Motor neuron (in vitro differentiated cells): ENCODE results near the gene WWP2. TPM values are rescaled to one million over a fixed set of nuclear protein-coding genes. Genes with fewer than 3 reads are reported as not detected.

Experiments used
- ATAC-seq, 8 experiments: fragments of 200-7000 bp; cut with Tn5 transposase; replicated peaks in 6 of 8; 2 replicates each; pipeline ENCODE4 v1.8.0; 2021; ENCODE audit warnings: mild to moderate bottlenecking in 8 of 8, moderate library complexity in 8 of 8
- H3K27ac ChIP-seq, 2 donors: fragments of 250-450 bp; sonication (Bioruptor Pico); 2 replicates each; pipeline ENCODE4 v1.9.0; 2021; ENCODE audit warnings: antibody characterized with exemption in 2 of 2, mild to moderate bottlenecking in 2 of 2, moderate library complexity in 1 of 2
- H3K4me1 ChIP-seq, 2 donors: fragments of 250-450 bp; sonication (Bioruptor Pico); replicated peaks in 1 of 2; 2 replicates each; pipeline ENCODE4 v1.6.1; 2021; ENCODE audit warnings: antibody characterized with exemption in 2 of 2, mild to moderate bottlenecking in 2 of 2, moderate library complexity in 1 of 2
- H3K4me3 ChIP-seq, 5 donors: fragments of 250-450 bp; sonication (Bioruptor Pico); 2 replicates each; pipeline ENCODE4 v1.9.0; 2021; ENCODE audit warnings: antibody characterized with exemption in 5 of 5, mild to moderate bottlenecking in 5 of 5, moderate library complexity in 4 of 5
- WGBS, 10 experiments: fragments of 450-650 bp; shearing (Covaris generic); methylation state at CpG; one replicate each; pipeline ENCODE4 v1.0.0; 2022; 5-methylcytosine and 5-hydroxymethylcytosine counted together
- in situ Hi-C, 9 experiments: fragments of 400-800 bp; cut with MboI; loops; one replicate each; pipeline ENCODE4 v1.15.0; 2021; ENCODE audit warnings: low sequenced_read_pairs in 9 of 9, low pct_unique_long_range_greater_than_20kb in 2 of 9; ENCODE audit not compliant: unreplicated experiment in 9 of 9
- total RNA-seq, 8 experiments: library from RNA; unstranded; fragments of 300-600 nt; gene quantifications; 2 replicates each; pipeline versions ENCODE4 v1.2.3 to v1.2.4, GENCODE V29; 2022

Gene WWP2
- total RNA-seq, 8 experiments from 2014 or later: 10.7 to 28.6 (median 16.0) TPM

GRCh38 chr16:69934751-69935150 is 172.6 kb downstream of the WWP2 start:
- H3K4me1 ChIP-seq: peaks cover 0 to 2% of the 10 kb centered on the region in 2 donors
- in situ Hi-C loops: loop anchor here in 3 of 9 experiments (10.0 to 25.0 kb wide), 2 partner anchors 122 to 140 kb away; no protein-coding TSS in a partner anchor
- no peak overlapping the region for H3K27ac ChIP-seq
- H3K4me3 ChIP-seq: no peak overlapping the region
- 93 to 100% (median 94%) methylated on average over 1 to 16 of the region's 17 CpGs; no CpG with 5 or more reads in 4 of the 10 experiments for WGBS, 10 experiments
- no peak for ATAC-seq

DNA sequence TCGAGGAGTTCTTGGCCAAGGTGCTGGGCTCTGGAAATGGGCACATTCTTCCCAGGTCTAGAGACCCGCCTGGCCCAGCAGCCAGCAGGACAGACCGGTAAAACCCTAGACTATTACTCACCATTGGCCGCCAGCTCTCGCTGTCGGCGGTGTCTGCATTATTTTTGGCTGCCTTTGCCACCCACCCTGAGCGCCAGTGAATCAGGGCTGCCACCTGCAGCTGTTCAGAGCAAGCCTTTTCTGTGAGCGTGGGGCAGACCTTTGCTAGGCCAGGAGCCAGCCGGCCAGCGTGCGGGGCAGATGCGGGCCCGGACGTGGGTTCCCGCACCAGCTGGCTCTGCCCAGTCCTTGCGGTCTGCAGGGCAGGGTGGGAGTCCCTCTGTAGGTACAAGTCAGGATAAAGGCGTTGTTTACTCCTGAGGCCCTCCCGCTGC is 173.2 kb downstream of the WWP2 start:
- in situ Hi-C loops: loop anchor here in 3 of 9 experiments (10.0 to 25.0 kb wide), 2 partner anchors 123 to 140 kb away; no protein-coding TSS in a partner anchor
- WGBS, 10 experiments: 15 to 100% (median 90%) methylated on average over 1 to 4 of the region's 19 CpGs; no CpG with 5 or more reads in 5 of the 10 experiments
- ATAC-seq: no peak
- no peaks in the 10 kb centered on the region for H3K4me1 ChIP-seq
- H3K27ac ChIP-seq: no peak overlapping the region
- H3K4me3 ChIP-seq: no peak overlapping the region

DNA sequence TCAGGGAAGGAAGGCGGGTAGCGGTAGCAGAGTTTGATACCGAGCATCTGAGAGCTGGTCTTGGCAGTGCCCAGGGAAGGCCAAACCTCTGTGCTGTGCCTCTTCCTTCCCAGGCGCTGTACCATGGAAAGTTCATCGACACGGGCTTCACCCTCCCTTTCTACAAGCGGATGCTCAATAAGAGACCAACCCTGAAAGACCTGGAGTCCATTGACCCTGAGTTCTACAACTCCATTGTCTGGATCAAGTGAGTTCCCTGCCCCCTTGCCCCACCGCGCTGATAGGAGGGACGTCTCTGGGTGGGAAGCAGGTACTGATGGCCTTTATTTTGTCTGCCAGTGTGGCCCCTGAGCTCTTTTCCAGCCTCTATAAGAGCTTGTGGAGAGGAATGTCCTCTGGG is 173.6 kb downstream of the WWP2 start:
- ATAC-seq: no peak
- Histone ChIP-seq H3K4me3 (no peak overlapping the region), H3K4me1 (no peaks in the 10 kb centered on the region), H3K27ac (no peak overlapping the region)
- 60 to 100% (median 86%) methylated on average over 1 to 4 of the region's 10 CpGs; no CpG with 5 or more reads in 7 of the 10 experiments for WGBS, 10 experiments
- in situ Hi-C loops: loop anchor here in 3 of 9 experiments (10.0 to 25.0 kb wide), 2 partner anchors 123 to 141 kb away; no protein-coding TSS in a partner anchor

GRCh38 chr16:69936252-69936651 is 174.1 kb downstream of the WWP2 start:
- peaks cover 0 to 3% of the 10 kb centered on the region in 2 donors for H3K4me1 ChIP-seq
- no peak for ATAC-seq
- in situ Hi-C loops: loop anchor here in 3 of 9 experiments (10.0 to 25.0 kb wide), 2 partner anchors 124 to 141 kb away; no protein-coding TSS in a partner anchor
- H3K27ac ChIP-seq: no peak overlapping the region
- H3K4me3 ChIP-seq: no peak overlapping the region
- WGBS, 10 experiments: 80 to 100% (median 96%) methylated on average over 1 to 12 of the region's 16 CpGs; no CpG with 5 or more reads in 5 of the 10 experiments

DNA sequence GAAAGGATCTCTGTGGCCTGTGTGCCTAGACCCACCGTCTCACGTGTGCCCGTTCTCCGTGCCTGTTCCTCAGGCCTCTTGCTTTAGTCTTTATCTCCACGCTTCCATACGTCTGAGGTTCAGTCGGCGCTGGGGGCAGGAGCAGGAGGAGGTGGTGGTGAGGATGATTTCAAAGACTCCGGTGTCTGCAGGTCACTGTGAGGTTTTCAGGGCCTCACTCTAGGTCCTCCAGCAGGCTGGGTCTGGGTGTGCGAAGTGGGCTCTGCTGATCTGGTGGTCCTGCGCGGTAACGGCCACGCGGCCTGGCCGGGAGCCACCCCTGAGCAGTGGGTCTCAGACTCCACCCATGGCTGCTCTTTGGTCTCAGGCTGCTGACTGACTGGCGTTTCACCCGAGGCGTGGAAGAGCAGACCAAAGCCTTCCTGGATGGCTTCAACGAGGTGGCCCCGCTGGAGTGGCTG is 174.6 kb downstream of the WWP2 start:
- ATAC-seq: no peak
- 95 to 100% methylated on average over 4 to 10 of the region's 21 CpGs; no CpG with 5 or more reads in 8 of the 10 experiments for WGBS, 10 experiments

DNA sequence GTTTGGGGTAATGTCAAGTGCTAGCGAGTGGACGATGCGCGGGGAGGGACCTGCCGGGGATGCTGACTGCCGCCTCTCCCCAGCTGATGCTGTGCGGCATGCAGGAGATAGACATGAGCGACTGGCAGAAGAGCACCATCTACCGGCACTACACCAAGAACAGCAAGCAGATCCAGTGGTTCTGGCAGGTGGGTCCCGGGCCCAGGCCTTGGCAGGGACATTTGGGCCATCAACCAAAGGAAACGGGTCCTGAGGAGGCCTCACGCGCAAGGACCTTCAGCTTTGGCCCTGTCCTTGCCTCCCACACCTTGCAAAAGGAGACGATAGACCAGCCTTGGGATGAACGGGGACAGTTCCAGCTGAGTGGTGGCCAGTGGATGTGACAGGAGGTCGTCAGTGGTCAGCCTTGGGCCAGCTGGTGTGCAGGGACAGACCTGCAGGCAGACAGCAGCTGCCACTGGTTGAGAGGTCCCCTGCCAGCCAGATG is 175.4 kb downstream of the WWP2 start:
- peak in 2 of 8 experiments; percentile 25 to 32 for ATAC-seq
- WGBS, 10 experiments: 62 to 87% (median 82%) methylated on average over 2 to 13 of the region's 16 CpGs; no CpG with 5 or more reads in 3 of the 10 experiments
- Histone ChIP-seq H3K4me1 (peaks cover 0 to 9% of the 10 kb centered on the region in 2 donors), H3K4me3 (no peak overlapping the region), H3K27ac (no peak overlapping the region)
- in situ Hi-C loops: loop anchor here in 3 of 9 experiments (10.0 to 25.0 kb wide), 2 partner anchors 125 to 143 kb away; no protein-coding TSS in a partner anchor

More for the DNA sequence above, 174.6 kb downstream of the WWP2 start:
- Histone ChIP-seq H3K4me3 (no peak overlapping the region), H3K4me1 (peaks cover 0 to 8% of the 10 kb centered on the region in 2 donors), H3K27ac (no peak overlapping the region)
- in situ Hi-C loops: loop anchor here in 3 of 9 experiments (10.0 to 25.0 kb wide), 2 partner anchors 124 to 142 kb away; no protein-coding TSS in a partner anchor

DNA sequence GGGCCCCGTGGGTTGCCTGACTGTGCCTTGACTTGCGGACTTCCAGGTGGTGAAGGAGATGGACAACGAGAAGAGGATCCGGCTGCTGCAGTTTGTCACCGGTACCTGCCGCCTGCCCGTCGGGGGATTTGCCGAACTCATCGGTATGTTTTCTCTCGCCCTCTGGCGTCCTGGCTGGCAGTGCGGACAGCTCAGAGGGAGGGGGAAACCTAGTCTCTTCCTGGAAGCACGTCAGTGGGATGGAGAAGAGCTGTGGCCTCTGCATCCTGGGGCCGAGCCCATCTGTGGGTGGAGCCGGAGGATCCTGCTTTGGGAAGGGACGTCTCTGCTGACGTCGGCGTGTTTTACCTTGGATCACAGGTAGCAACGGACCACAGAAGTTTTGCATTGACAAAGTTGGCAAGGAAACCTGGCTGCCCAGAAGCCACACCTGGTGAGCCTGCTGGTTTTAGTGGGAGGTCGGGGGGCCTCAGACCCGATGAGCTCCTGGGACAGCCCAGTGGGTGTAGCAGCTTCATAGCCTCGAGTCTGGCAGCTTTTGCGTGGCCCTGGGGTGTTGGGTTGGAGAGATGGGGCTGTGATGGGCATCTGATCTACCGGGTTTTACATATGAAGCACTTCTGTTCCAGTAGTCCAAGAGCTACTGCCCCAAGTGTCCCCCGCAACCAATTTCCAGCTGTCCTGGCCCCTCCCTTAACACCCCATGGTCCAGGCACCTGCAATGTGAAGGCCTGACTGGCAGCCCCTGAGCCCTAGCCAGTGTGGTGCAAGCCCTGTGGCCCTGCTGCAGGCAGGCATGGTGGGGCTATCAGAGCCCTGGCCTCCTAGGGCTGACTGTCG is 177.1 kb downstream of the WWP2 start:
- Histone ChIP-seq H3K4me3 (no peak overlapping the region), H3K27ac (no peak overlapping the region), H3K4me1 (peaks cover 5 to 16% of the 10 kb centered on the region in 2 donors)
- ATAC-seq: no peak
- in situ Hi-C loops: loop anchor here in 3 of 9 experiments (10.0 to 25.0 kb wide), 2 partner anchors 127 to 144 kb away; no protein-coding TSS in a partner anchor
- 89 to 100% (median 97%) methylated on average over 3 to 11 of the region's 28 CpGs; no CpG with 5 or more reads in 7 of the 10 experiments for WGBS, 10 experiments

DNA sequence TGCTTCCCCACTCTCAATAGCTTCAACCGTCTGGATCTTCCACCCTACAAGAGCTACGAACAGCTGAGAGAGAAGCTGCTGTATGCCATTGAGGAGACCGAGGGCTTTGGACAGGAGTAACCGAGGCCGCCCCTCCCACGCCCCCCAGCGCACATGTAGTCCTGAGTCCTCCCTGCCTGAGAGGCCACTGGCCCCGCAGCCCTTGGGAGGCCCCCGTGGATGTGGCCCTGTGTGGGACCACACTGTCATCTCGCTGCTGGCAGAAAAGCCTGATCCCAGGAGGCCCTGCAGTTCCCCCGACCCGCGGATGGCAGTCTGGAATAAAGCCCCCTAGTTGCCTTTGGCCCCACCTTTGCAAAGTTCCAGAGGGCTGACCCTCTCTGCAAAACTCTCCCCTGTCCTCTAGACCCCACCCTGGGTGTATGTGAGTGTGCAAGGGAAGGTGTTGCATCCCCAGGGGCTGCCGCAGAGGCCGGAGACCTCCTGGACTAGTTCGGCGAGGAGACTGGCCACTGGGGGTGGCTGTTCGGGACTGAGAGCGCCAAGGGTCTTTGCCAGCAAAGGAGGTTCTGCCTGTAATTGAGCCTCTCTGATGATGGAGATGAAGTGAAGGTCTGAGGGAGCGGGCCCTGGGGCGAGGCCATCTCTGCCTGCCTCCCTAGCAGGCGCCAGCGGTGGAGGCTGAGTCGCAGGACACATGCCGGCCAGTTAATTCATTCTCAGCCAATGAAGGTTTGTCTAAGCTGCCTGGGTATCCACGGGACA is 177.9 kb downstream of the WWP2 start:
- no peak for ATAC-seq
- in situ Hi-C loops: loop anchor here in 3 of 9 experiments (10.0 to 25.0 kb wide), 2 partner anchors 128 to 145 kb away; no protein-coding TSS in a partner anchor
- H3K4me3 ChIP-seq: no peak overlapping the region
- H3K27ac ChIP-seq: no peak overlapping the region
- peaks cover 5 to 16% of the 10 kb centered on the region in 2 donors for H3K4me1 ChIP-seq
- 88 to 92% (median 90%) methylated on average over 3 to 6 of the region's 26 CpGs; no CpG with 5 or more reads in 7 of the 10 experiments for WGBS, 10 experiments

- H3K4me1 ChIP-seq: peaks cover 5 to 16% of the 10 kb centered on the region in 2 donors
- 90% methylated on average over 2 of the region's 13 CpGs; no CpG with 5 or more reads in 9 of the 10 experiments for WGBS, 10 experiments
- in situ Hi-C loops: loop anchor here in 2 of 9 experiments (25.0 kb wide), 1 partner anchor 128 kb away; no protein-coding TSS in a partner anchor
- H3K27ac ChIP-seq: no peak overlapping the region
- ATAC-seq: no peak
- H3K4me3 ChIP-seq: no peak overlapping the region
These were observed 178.5 kb downstream of the WWP2 start for GRCh38 chr16:69940676-69941075.

DNA sequence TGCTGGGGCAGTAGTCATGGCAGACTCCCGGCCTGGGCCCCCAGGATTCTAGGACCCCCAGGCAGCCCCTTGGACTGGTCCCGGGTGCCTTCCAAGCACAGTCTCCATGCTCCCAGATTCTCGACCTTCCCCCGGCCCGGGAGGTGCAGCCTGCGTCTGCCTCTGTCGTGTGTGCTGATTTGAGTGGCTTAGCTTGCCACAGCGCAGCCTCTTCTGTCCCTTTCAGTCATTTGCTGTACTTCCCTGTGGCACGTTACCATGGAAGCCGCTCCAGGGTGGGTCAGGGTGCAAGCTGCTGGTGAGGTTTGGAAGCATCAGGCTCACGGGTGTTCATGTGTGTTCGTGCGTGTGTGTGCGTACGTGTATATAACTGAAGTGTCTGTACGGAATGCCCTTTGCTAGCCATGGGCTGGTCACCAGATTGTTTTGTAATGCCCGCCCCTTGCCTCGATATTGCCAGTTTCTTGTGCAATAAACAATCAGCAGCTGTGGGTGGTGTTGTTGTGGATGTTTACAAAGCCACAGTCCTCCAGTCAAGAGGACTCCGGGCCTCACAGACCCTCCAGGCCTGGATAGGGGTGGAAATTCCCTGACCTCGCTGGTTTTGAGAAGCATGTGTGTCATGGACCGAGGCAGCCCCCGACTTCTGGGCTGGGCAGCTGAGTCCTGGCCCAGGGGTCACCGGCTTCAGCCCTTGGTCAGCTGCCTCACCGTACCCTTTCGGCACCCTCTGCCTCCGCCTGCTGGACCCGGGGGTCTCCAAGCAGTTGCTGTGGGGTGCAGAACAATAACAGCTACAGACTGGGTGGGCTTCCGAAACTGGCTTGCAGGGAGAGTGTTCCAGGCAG is 179.3 kb downstream of the WWP2 start:
- WGBS, 10 experiments: 10 to 100% (median 83%) methylated on average over 1 to 8 of the region's 28 CpGs; no CpG with 5 or more reads in 2 of the 10 experiments
- in situ Hi-C loops: loop anchor here in 2 of 9 experiments (25.0 kb wide), 1 partner anchor 129 kb away; no protein-coding TSS in a partner anchor
- ATAC-seq: peak in 5 of 8 experiments; percentile 18 to 50 (median 28)
- Histone ChIP-seq H3K27ac (no peak overlapping the region), H3K4me3 (no peak overlapping the region), H3K4me1 (peaks cover 5 to 16% of the 10 kb centered on the region in 2 donors)

DNA sequence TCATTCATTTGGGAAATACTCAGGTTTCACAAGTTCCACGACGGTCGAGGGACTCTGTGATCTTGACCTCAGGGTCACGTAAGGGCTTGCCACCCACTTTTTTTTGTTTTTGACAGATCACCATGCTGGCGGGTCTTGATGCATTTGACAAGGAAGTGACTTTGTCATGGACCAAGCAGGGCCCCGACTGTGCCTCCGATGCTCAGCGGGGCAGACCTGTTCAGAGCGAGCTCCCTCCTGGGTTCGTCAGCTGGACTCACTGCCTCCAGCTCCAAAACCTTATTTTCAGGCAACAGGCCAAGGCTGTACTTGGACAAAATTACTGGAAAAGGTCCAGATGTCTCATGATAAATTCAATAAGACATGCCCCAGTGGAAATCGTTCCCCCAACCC is 180.0 kb downstream of the WWP2 start:
- Histone ChIP-seq H3K27ac (no peak overlapping the region), H3K4me1 (peaks cover 5 to 16% of the 10 kb centered on the region in 2 donors), H3K4me3 (no peak overlapping the region)
- 47 to 90% (median 73%) methylated on average over 2 to 8 of the region's 11 CpGs; no CpG with 5 or more reads in 3 of the 10 experiments for WGBS, 10 experiments
- no peak for ATAC-seq
- in situ Hi-C loops: loop anchor here in 2 of 9 experiments (25.0 kb wide), 1 partner anchor 130 kb away; no protein-coding TSS in a partner anchor
